Keratinocyte (primary cell): ENCODE results near the gene UPK3BL2. TPM values are rescaled to one million over a fixed set of nuclear protein-coding genes. Genes with fewer than 3 reads are reported as not detected.
"Not testable (repeated sequence)": the region's sequence is repeated elsewhere in the genome, so short reads cannot be mapped to it uniquely, and the experiment has no call there.

Experiments used
- DNase-seq: peaks from one replicate; pipeline ENCODE4 v3.0.0-alpha.2; 2011; ENCODE audit warnings: low read depth, missing footprints, low spot score
- FAIRE-seq: peaks from 2 replicates; lab custom pipeline; 2011; peaks lifted over from hg19 to GRCh38; lab: Jason Lieb, UNC
- H2AFZ ChIP-seq: 2 replicates; pipeline ENCODE4 v1.6.0; 2012; ENCODE audit warnings: low read length, control low read depth, inconsistent platforms; ENCODE audit not compliant: control insufficient read depth
- H3K27ac ChIP-seq: 2 replicates; pipeline ENCODE4 v1.5.1; 2011; ENCODE audit warnings: low read length; ENCODE audit not compliant: control insufficient read depth, insufficient read depth
- H3K27me3 ChIP-seq: 3 replicates; pipeline ENCODE4 v1.6.0; 2011; ENCODE audit warnings: low read length; ENCODE audit not compliant: control insufficient read depth, insufficient read depth; ENCODE audit errors: extremely low read depth
- H3K36me3 ChIP-seq, 2 experiments: 2 replicates in 1 of 2; 3 replicates in 1 of 2; pipeline ENCODE4 v1.5.1; 2011; ENCODE audit warnings: low read length in 2 of 2, mild to moderate bottlenecking in 1 of 2; ENCODE audit not compliant: control insufficient read depth in 2 of 2, insufficient read depth in 2 of 2; ENCODE audit errors: extremely low read depth in 1 of 2
- H3K4me1 ChIP-seq: 3 replicates; pipeline ENCODE4 v1.5.1; 2011; ENCODE audit warnings: low read length; ENCODE audit not compliant: control insufficient read depth, insufficient read depth; ENCODE audit errors: extremely low read depth
- H3K4me2 ChIP-seq: 3 replicates; pipeline ENCODE4 v1.6.0; 2011; ENCODE audit warnings: low read depth, low read length; ENCODE audit not compliant: control insufficient read depth, insufficient read depth; ENCODE audit errors: extremely low read depth
- H3K4me3 ChIP-seq, 3 experiments: fragments of 200-600 bp in 1 of 3; sonication (generic) in 1 of 3; 2 replicates in 2 of 3; 3 replicates in 1 of 3; pipeline ENCODE4 v1.5.1; 2011 to 2016; ENCODE audit warnings: low read length in 3 of 3, mild to moderate bottlenecking in 3 of 3, control low read depth in 2 of 3, inconsistent platforms in 1 of 3, low read depth in 1 of 3, mixed read lengths in 1 of 3, mixed run types in 1 of 3, moderate library complexity in 1 of 3; ENCODE audit not compliant: control insufficient read depth in 2 of 3, insufficient read depth in 2 of 3; ENCODE audit errors: extremely low read depth in 1 of 3
- H3K79me2 ChIP-seq: 2 replicates; pipeline ENCODE4 v1.6.0; 2012; ENCODE audit warnings: low read length; ENCODE audit not compliant: control insufficient read depth, insufficient read depth
- H3K9ac ChIP-seq: 3 replicates; pipeline ENCODE4 v1.6.0; 2011; ENCODE audit warnings: low read length; ENCODE audit not compliant: control insufficient read depth, insufficient read depth; ENCODE audit errors: extremely low read depth
- H3K9me1 ChIP-seq: 3 replicates; pipeline ENCODE4 v1.6.0; 2011; ENCODE audit warnings: low read length; ENCODE audit not compliant: control insufficient read depth, insufficient read depth; ENCODE audit errors: extremely low read depth
- H3K9me3 ChIP-seq: 2 replicates; pipeline ENCODE4 v1.5.1; 2012; ENCODE audit warnings: low read depth, low read length; ENCODE audit not compliant: control insufficient read depth
- H4K20me1 ChIP-seq: 3 replicates; pipeline ENCODE4 v1.6.0; 2011; ENCODE audit warnings: low read length; ENCODE audit not compliant: control insufficient read depth, insufficient read depth; ENCODE audit errors: extremely low read depth
- CTCF ChIP-seq, 3 experiments: IDR thresholded peaks in 1 of 3; conservative IDR thresholded peaks in 1 of 3; optimal IDR thresholded peaks in 1 of 3; 2 replicates in 2 of 3; 3 replicates in 1 of 3; pipeline versions ENCODE3 to v1.5.1; 2011; ENCODE audit warnings: low read length in 3 of 3, mild to moderate bottlenecking in 3 of 3, moderate library complexity in 2 of 3, control low read depth in 1 of 3, inconsistent platforms in 1 of 3; ENCODE audit not compliant: insufficient read depth in 2 of 3; ENCODE audit errors: extremely low read depth in 1 of 3
- dilution Hi-C: fragments of 300-500 bp; cut with MboI; formaldehyde crosslinking; loops from one replicate; pipeline ENCODE4 v1.7.0; 2020; ENCODE audit warnings: low sequenced_read_pairs; ENCODE audit not compliant: extremely low pct_ligation_motif_present
- polyA plus RNA-seq, 5 experiments: library from polyadenylated mRNA; depleted of rRNA in 3 of 5; stranded (reverse) in 3 of 5; stranded (forward) in 1 of 5; unstranded in 1 of 5; fragments of >200 nt; gene quantifications; 1 replicate in 1 of 5; 2 replicates in 3 of 5; 3 replicates in 1 of 5; pipeline versions ENCODE4 v1.2.1 to v1.2.3, GENCODE V29; 2011 to 2012; ENCODE audit warnings: missing spikeins in 2 of 5, low read depth in 1 of 5, low replicate concordance in 1 of 5

UPK3BL2 gene
- polyA plus RNA-seq, 1 donor (not counting 4 experiments of a cell fraction or from before 2014, with no cell fraction given) = 6.3 TPM

- H3K4me1 ChIP-seq, H3K36me3 ChIP-seq, FAIRE-seq, H3K27me3 ChIP-seq, H3K9me3 ChIP-seq, dilution Hi-C loops, H3K9me1 ChIP-seq, H3K79me2 ChIP-seq, H4K20me1 ChIP-seq: not testable (repeated sequence)
- Histone ChIP-seq H3K27ac (peak within 1 kb of the TSS; percentile 63), H3K9ac (peak within 1 kb of the TSS; percentile 90), H2AFZ (peak within 1 kb of the TSS; percentile 90), H3K4me3 (peak within 1 kb of the TSS; percentile 61 to 84 (median 77)), H3K4me2 (peak within 1 kb of the TSS; percentile 32)
- peak in 1 of 3 experiments; percentile 50 for TF ChIP-seq CTCF (optimal IDR thresholded peaks at IDR 0.05 in 1 of 3, IDR thresholded peaks at IDR 0.05 in 1 of 3, conservative IDR thresholded peaks at IDR 0.05 in 1 of 3; ENCODE audit: extremely low read depth in 1 of 3, insufficient read depth in 2 of 3, low read length in 3 of 3)
- DNase-seq = peak; percentile 48
These were observed 29.1 kb upstream of the UPK3BL2 start, which contains the start of gene POLR2J3 for GRCh38 chr7:102572261-102573239. POLR2J3 (minus strand) TSS chr7:102572583; CDS start chr7:102572521, 62 bp downstream.

- H4K20me1 ChIP-seq, H3K27ac ChIP-seq, dilution Hi-C loops, H3K36me3 ChIP-seq, H3K27me3 ChIP-seq, H2AFZ ChIP-seq, H3K4me1 ChIP-seq, H3K4me3 ChIP-seq, H3K9me3 ChIP-seq, H3K9ac ChIP-seq, H3K4me2 ChIP-seq, H3K9me1 ChIP-seq, DNase-seq, FAIRE-seq, H3K79me2 ChIP-seq: not testable (repeated sequence)
These were observed 25.1 kb upstream of the UPK3BL2 start for GRCh38 chr7:102568620-102569019.

- DNase-seq, H4K20me1 ChIP-seq, H3K27ac ChIP-seq, H3K4me1 ChIP-seq, FAIRE-seq, H2AFZ ChIP-seq, dilution Hi-C loops, H3K9me3 ChIP-seq, H3K9ac ChIP-seq, H3K4me2 ChIP-seq, H3K36me3 ChIP-seq, H3K79me2 ChIP-seq, H3K9me1 ChIP-seq, H3K27me3 ChIP-seq, H3K4me3 ChIP-seq: not testable (repeated sequence)
These were observed 7.4 kb upstream of the UPK3BL2 start, which contains the start of gene SPDYE2 for GRCh38 chr7:102550808-102551422. SPDYE2 (plus strand) TSS chr7:102551226; CDS start chr7:102553256, 2,030 bp downstream.

GRCh38 chr7:102546353-102546752 is 2.9 kb upstream of the UPK3BL2 start:
- H4K20me1 ChIP-seq, H3K4me1 ChIP-seq, H2AFZ ChIP-seq, H3K9me3 ChIP-seq, H3K27me3 ChIP-seq, H3K9me1 ChIP-seq, dilution Hi-C loops, H3K4me3 ChIP-seq, H3K4me2 ChIP-seq, H3K9ac ChIP-seq, DNase-seq, H3K36me3 ChIP-seq, H3K79me2 ChIP-seq, H3K27ac ChIP-seq: not testable (repeated sequence)
- FAIRE-seq = peak; percentile 57
